ENCODE data around the gene HTR4.
A peak's percentile ranks its signal among the peaks of the same experiment; 100 is the strongest.
"Not testable (repeated sequence)": the region's sequence is repeated elsewhere in the genome, so short reads cannot be mapped to it uniquely, and the experiment has no call there.

The HTR4 gene

DNA sequence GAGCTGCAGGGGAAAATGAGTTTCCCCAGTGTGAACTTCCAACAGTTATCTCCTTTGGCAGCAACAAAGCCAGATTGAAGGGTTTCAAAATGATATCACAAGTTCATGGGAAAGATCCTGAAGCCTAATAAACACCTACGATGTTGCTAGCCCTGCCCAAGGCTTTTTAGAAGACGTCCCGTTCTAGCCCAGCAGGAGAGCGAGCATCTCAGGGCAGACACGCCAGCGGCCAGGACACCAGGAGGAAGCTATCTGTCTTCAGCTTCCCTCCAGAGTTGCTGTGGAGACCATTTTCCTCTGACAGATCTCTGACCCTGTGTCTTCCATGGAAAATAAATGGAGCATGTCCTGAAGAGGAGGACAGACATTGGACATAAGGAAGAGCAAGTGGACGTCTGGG, 172.1 kb downstream of the HTR4 start:
- TF ChIP-seq CTCF (conservative IDR thresholded peaks at IDR 0.05; ENCODE audit: low read depth), result no peak
- ChIA-PET CTCF (no interaction called here), POLR2A (ENCODE audit: low non-redundant PET) (no interaction called here)
- DNase-seq (ENCODE audit: low spot score), result no peak
- no peak overlapping the region for H3K27ac ChIP-seq

- ChIA-PET POLR2A (ENCODE audit: low non-redundant PET) (no interaction called here), CTCF (interaction anchor here (1.5 kb wide), 1 partner anchor 33 kb away, joined by 3 read pairs; no protein-coding TSS in a partner anchor)
- no peak for DNase-seq (ENCODE audit: low spot score)
These were observed 176.9 kb downstream of the HTR4 start for GRCh38 chr5:148477429-148477828.

GRCh38 chr5:148476302-148476701, 178.0 kb downstream of the HTR4 start:
- CTCF ChIA-PET, result no interaction called here
- H3K27ac ChIP-seq, result no peak overlapping the region
- no peak for TF ChIP-seq CTCF (conservative IDR thresholded peaks at IDR 0.05; ENCODE audit: low read depth)
- POLR2A ChIA-PET (ENCODE audit: low non-redundant PET), result no interaction called here
- DNase-seq (ENCODE audit: low spot score), result no peak

More at GRCh38 chr5:148477429-148477828, 176.9 kb downstream of the HTR4 start:
- no peak overlapping the region for H3K27ac ChIP-seq
- TF ChIP-seq CTCF (conservative IDR thresholded peaks at IDR 0.05; ENCODE audit: low read depth), result no peak

DNA sequence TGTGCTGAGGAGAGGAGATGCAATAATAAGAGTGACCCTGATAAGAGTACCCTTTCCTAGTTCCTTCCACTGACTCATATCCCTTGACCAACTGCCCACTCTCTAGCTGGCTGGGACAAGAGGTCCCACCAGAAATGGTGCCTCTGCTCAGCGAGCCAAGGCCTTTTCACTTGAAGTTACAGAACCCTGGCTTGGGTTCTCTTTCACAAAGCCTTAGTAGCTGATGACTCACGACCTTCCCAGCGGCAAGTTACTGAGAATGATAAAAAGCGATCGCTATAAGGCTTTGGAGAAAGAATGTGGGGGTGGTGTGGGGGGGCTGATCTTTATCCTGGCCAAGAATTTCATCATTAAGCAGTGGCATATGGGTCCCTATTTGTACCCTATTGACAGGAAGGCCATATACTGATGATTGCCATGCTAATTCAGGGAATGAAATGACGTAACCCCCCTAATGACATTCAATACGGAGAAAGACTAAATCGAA, 180.3 kb downstream of the HTR4 start:
- DNase-seq (ENCODE audit: low spot score), result peak; percentile 14
- no peak overlapping the region for H3K27ac ChIP-seq
- TF ChIP-seq CTCF (conservative IDR thresholded peaks at IDR 0.05; ENCODE audit: low read depth), result no peak
- CTCF ChIA-PET, result interaction anchor here (0.6 kb wide), 1 partner anchor 575 kb away, joined by 4 read pairs; no protein-coding TSS in a partner anchor
- POLR2A ChIA-PET (ENCODE audit: low non-redundant PET), result interaction anchor here (0.7 kb wide), 1 partner anchor 11 kb away, joined by 3 read pairs; no protein-coding TSS in a partner anchor

DNA sequence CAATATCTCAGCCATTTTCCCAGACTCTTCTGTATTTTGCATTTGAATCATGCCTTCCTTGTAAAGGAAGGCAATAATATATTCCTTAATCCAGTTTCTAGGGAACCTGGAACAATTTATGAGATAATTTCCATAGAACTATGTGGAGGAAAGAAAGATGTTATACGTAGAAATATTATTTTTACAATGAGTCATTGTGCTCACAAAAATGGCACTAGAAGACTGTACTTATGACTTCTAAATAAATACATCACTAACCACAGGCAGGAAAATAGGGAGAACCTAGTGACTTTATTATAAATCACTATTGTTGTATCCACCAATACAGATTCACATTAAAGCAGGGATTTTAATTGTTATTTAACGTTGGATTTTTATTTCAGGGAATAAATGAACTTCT, 182.9 kb downstream of the HTR4 start:
- ChIA-PET POLR2A (ENCODE audit: low non-redundant PET) (no interaction called here), CTCF (no interaction called here)
- H3K27ac ChIP-seq, result no peak overlapping the region
- TF ChIP-seq CTCF (conservative IDR thresholded peaks at IDR 0.05; ENCODE audit: low read depth), result no peak
- no peak for DNase-seq (ENCODE audit: low spot score)

GRCh38 chr5:148469501-148469935, 184.8 kb downstream of the HTR4 start:
- TF ChIP-seq CTCF (conservative IDR thresholded peaks at IDR 0.05; ENCODE audit: low read depth), result no peak
- no peak overlapping the region for H3K27ac ChIP-seq
- no peak for DNase-seq (ENCODE audit: low spot score)
- ChIA-PET POLR2A (ENCODE audit: low non-redundant PET) (no interaction called here), CTCF (interaction anchor here (1.4 kb wide), 1 partner anchor 261 kb away, joined by 7 read pairs; no protein-coding TSS in a partner anchor)

- DNase-seq (ENCODE audit: low spot score); CTCF ChIA-PET; H3K27ac ChIP-seq; POLR2A ChIA-PET (ENCODE audit: low non-redundant PET): not testable (repeated sequence)
These were observed 185.6 kb downstream of the HTR4 start for GRCh38 chr5:148468746-148469145.
